ENCODE data around the gene RBM47. TPM values are rescaled to one million over a fixed set of nuclear protein-coding genes. Genes with fewer than 3 reads are reported as not detected.

Gene RBM47
- total and polyA plus RNA-seq, 2 donors (not counting 1 experiment from before 2014, with no cell fraction given): 5.6 to 12.9 TPM

- H3K4me1 ChIP-seq (ENCODE audit: control insufficient read depth in 2 of 2, insufficient read depth in 2 of 2, low read length in 2 of 2): no peaks in the 10 kb centered on the region
- no peaks in the 10 kb centered on the region for H3K79me2 ChIP-seq (ENCODE audit: control insufficient read depth, insufficient read depth, low read length)
- no peaks in the 10 kb centered on the region for H3K36me3 ChIP-seq (replicated peaks in 1 of 2; ENCODE audit: control extremely low read depth in 1 of 2, control insufficient read depth in 1 of 2, extremely low read depth in 1 of 2, insufficient read depth in 2 of 2, low read length in 1 of 2)
- Mint-ChIP-seq H3K27ac (no peak overlapping the region), H3K27me3 (no peaks in the 10 kb centered on the region), H3K4me3 (no peak overlapping the region), H3K9me3 (ENCODE audit: insufficient read depth) (no peaks in the 10 kb centered on the region), H3K4me1 (no peaks in the 10 kb centered on the region)
- no CpG with 5 or more reads among the region's 2 CpGs for WGBS (ENCODE audit: insufficient coverage)
- intact Hi-C loops (cut with micrococcal nuclease): no loop called here
- CTCF ChIA-PET: interaction anchor here (1.2 kb wide), 1 partner anchor 18 kb away, joined by 4 read pairs; no protein-coding TSS in a partner anchor
- no peak overlapping the region for H3K27ac ChIP-seq (ENCODE audit: low read length in 2 of 2)
- H2AFZ ChIP-seq (ENCODE audit: insufficient read depth, low read depth, low read length, poor library complexity, severe bottlenecking): no peak overlapping the region
- TF ChIP-seq EZH2 (IDR thresholded peaks at IDR 0.05; ENCODE audit: borderline replicate concordance, insufficient read depth, low read depth, low read length, poor library complexity, severe bottlenecking): no peak
- TF ChIP-seq, protein P1, sequence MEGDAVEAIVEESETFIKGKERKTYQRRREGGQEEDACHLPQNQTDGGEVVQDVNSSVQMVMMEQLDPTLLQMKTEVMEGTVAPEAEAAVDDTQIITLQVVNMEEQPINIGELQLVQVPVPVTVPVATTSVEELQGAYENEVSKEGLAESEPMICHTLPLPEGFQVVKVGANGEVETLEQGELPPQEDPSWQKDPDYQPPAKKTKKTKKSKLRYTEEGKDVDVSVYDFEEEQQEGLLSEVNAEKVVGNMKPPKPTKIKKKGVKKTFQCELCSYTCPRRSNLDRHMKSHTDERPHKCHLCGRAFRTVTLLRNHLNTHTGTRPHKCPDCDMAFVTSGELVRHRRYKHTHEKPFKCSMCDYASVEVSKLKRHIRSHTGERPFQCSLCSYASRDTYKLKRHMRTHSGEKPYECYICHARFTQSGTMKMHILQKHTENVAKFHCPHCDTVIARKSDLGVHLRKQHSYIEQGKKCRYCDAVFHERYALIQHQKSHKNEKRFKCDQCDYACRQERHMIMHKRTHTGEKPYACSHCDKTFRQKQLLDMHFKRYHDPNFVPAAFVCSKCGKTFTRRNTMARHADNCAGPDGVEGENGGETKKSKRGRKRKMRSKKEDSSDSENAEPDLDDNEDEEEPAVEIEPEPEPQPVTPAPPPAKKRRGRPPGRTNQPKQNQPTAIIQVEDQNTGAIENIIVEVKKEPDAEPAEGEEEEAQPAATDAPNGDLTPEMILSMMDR (IDR thresholded peaks at IDR 0.05): no peak
- DNase-seq: no peak
- no peaks in the 10 kb centered on the region for H4K20me1 ChIP-seq (ENCODE audit: control insufficient read depth, insufficient read depth, low read length, poor library complexity, severe bottlenecking)
- no peak overlapping the region for H3K9ac ChIP-seq (ENCODE audit: low read length)
- ATAC-seq (ENCODE audit: low read depth): no peak
- no peaks in the 10 kb centered on the region for H3K27me3 ChIP-seq (replicated peaks in 1 of 4; ENCODE audit: control extremely low read depth in 1 of 4, control insufficient read depth in 3 of 4, insufficient read depth in 4 of 4, low read length in 3 of 4)
- no peak overlapping the region for H3K4me3 ChIP-seq (ENCODE audit: control extremely low read depth in 1 of 5, extremely low read depth in 1 of 5, insufficient read depth in 1 of 5, low read depth in 2 of 5, low read length in 4 of 5)
- POLR2A ChIA-PET: no interaction called here
- H3K9me3 ChIP-seq (ENCODE audit: control extremely low read depth in 1 of 3, control insufficient read depth in 2 of 3, insufficient read depth in 1 of 3, low read length in 2 of 3): no peaks in the 10 kb centered on the region
- no peak overlapping the region for H3K4me2 ChIP-seq (replicated peaks; ENCODE audit: low read depth, low read length, poor library complexity, severe bottlenecking)
Measured at GRCh38 chr4:40612831-40613230, 16.8 kb downstream of the RBM47 start.

GRCh38 chr4:40612283-40612682 is 17.4 kb downstream of the RBM47 start:
- Histone ChIP-seq H3K4me3 (ENCODE audit: control extremely low read depth in 1 of 5, extremely low read depth in 1 of 5, insufficient read depth in 1 of 5, low read depth in 2 of 5, low read length in 4 of 5) (no peak overlapping the region), H3K9me3 (ENCODE audit: control extremely low read depth in 1 of 3, control insufficient read depth in 2 of 3, insufficient read depth in 1 of 3, low read length in 2 of 3) (no peaks in the 10 kb centered on the region), H3K4me2 (replicated peaks; ENCODE audit: low read depth, low read length, poor library complexity, severe bottlenecking) (no peak overlapping the region), H3K79me2 (ENCODE audit: control insufficient read depth, insufficient read depth, low read length) (no peaks in the 10 kb centered on the region), H3K4me1 (ENCODE audit: control insufficient read depth in 2 of 2, insufficient read depth in 2 of 2, low read length in 2 of 2) (no peaks in the 10 kb centered on the region), H3K9ac (ENCODE audit: low read length) (no peak overlapping the region), H3K27me3 (replicated peaks in 1 of 4; ENCODE audit: control extremely low read depth in 1 of 4, control insufficient read depth in 3 of 4, insufficient read depth in 4 of 4, low read length in 3 of 4) (no peaks in the 10 kb centered on the region), H4K20me1 (ENCODE audit: control insufficient read depth, insufficient read depth, low read length, poor library complexity, severe bottlenecking) (no peaks in the 10 kb centered on the region), H3K36me3 (replicated peaks in 1 of 2; ENCODE audit: control extremely low read depth in 1 of 2, control insufficient read depth in 1 of 2, extremely low read depth in 1 of 2, insufficient read depth in 2 of 2, low read length in 1 of 2) (no peaks in the 10 kb centered on the region), H3K27ac (ENCODE audit: low read length in 2 of 2) (no peak overlapping the region), H2AFZ (ENCODE audit: insufficient read depth, low read depth, low read length, poor library complexity, severe bottlenecking) (no peak overlapping the region)
- intact Hi-C loops (cut with micrococcal nuclease): no loop called here
- 86% methylated on average over 3 of the region's 4 CpGs for WGBS (ENCODE audit: insufficient coverage)
- CTCF ChIA-PET: interaction anchor here (1.2 kb wide), 1 partner anchor 18 kb away, joined by 4 read pairs; no protein-coding TSS in a partner anchor
- Mint-ChIP-seq H3K9me3 (ENCODE audit: insufficient read depth) (no peaks in the 10 kb centered on the region), H3K4me3 (no peak overlapping the region), H3K27me3 (no peaks in the 10 kb centered on the region), H3K27ac (no peak overlapping the region), H3K4me1 (no peaks in the 10 kb centered on the region)
- POLR2A ChIA-PET: no interaction called here
- no peak for DNase-seq
- TF ChIP-seq, protein P1 (IDR thresholded peaks at IDR 0.05): no peak
- TF ChIP-seq EZH2 (IDR thresholded peaks at IDR 0.05; ENCODE audit: borderline replicate concordance, insufficient read depth, low read depth, low read length, poor library complexity, severe bottlenecking): no peak
- no peak for ATAC-seq (ENCODE audit: low read depth)

Data from B cell (primary cell).